Mesendoderm (in vitro differentiated cells): ENCODE data around the gene FAM89A.

Experiments used
- DNase-seq: peaks from one replicate; pipeline ENCODE4 v3.0.0; 2013
- H2AK5ac ChIP-seq: 2 replicates; pipeline ENCODE4 v1.6.1; 2013; ENCODE audit warnings: low read length, inconsistent platforms
- H2BK120ac ChIP-seq: 2 replicates; pipeline ENCODE4 v1.6.1; 2013; ENCODE audit warnings: low read depth, mild to moderate bottlenecking, low read length, moderate library complexity, mixed read lengths
- H2BK15ac ChIP-seq: replicated peaks from 2 replicates; pipeline ENCODE4 v1.6.1; 2013; ENCODE audit warnings: low read depth, mild to moderate bottlenecking, moderate library complexity
- H2BK5ac ChIP-seq: 2 replicates; pipeline ENCODE4 v1.6.1; 2013; ENCODE audit warnings: low read length, inconsistent platforms
- H3K18ac ChIP-seq: 2 replicates; pipeline ENCODE4 v1.6.1; 2013; ENCODE audit warnings: mild to moderate bottlenecking, low read length, mixed read lengths
- H3K23ac ChIP-seq: one replicate; pipeline ENCODE4 v1.6.1; 2013; ENCODE audit warnings: low read length
- H3K27ac ChIP-seq: 2 replicates; pipeline ENCODE4 v1.5.1; 2013; ENCODE audit warnings: low read depth, mild to moderate bottlenecking, inconsistent platforms, low read length, moderate library complexity
- H3K27me3 ChIP-seq: 2 replicates; pipeline ENCODE4 v1.6.1; 2013; ENCODE audit warnings: low read length, control low read depth, mild to moderate bottlenecking, inconsistent platforms; ENCODE audit not compliant: insufficient read depth, poor library complexity
- H3K36me3 ChIP-seq: 2 replicates; pipeline ENCODE4 v1.6.1; 2013; ENCODE audit warnings: low read length, inconsistent platforms; ENCODE audit not compliant: control insufficient read depth, insufficient read depth
- H3K4ac ChIP-seq: one replicate; pipeline ENCODE4 v1.6.1; 2013; ENCODE audit warnings: low read depth, mild to moderate bottlenecking, low read length, moderate library complexity
- H3K4me1 ChIP-seq: 2 replicates; pipeline ENCODE4 v1.6.1; 2013; ENCODE audit warnings: low read depth, low read length, inconsistent platforms; ENCODE audit not compliant: control insufficient read depth
- H3K4me2 ChIP-seq: 2 replicates; pipeline ENCODE4 v1.6.1; 2013; ENCODE audit warnings: low read length
- H3K4me3 ChIP-seq: 2 replicates; pipeline ENCODE4 v1.5.1; 2013; ENCODE audit warnings: mild to moderate bottlenecking, low read length
- H3K56ac ChIP-seq: one replicate; pipeline ENCODE4 v1.6.1; 2013; ENCODE audit warnings: low read length
- H3K79me1 ChIP-seq: 2 replicates; pipeline ENCODE4 v1.6.1; 2013; ENCODE audit warnings: low read length, inconsistent platforms
- H3K79me2 ChIP-seq: 2 replicates; pipeline ENCODE4 v1.6.1; 2013; ENCODE audit warnings: mild to moderate bottlenecking, low read length; ENCODE audit not compliant: control insufficient read depth, insufficient read depth
- H3K9ac ChIP-seq: 2 replicates; pipeline ENCODE4 v1.6.1; 2013; ENCODE audit warnings: low read length, inconsistent platforms
- H4K5ac ChIP-seq: one replicate; pipeline ENCODE4 v1.6.1; 2013; ENCODE audit warnings: low read length
- H4K8ac ChIP-seq: one replicate; pipeline ENCODE4 v1.6.1; 2013; ENCODE audit warnings: low read depth, mild to moderate bottlenecking, control low read depth, low read length, moderate library complexity
- WGBS: extraction: QIAGEN DNeasy Blood & Tissue Kit; methylation state at CpG from one replicate; pipeline ENCODE4 v1.1.7; 2013; ENCODE audit warnings: low lambda C conversion rate, missing lambda C conversion rate; ENCODE audit not compliant: insufficient coverage; ENCODE audit errors: extremely low coverage; 5-methylcytosine and 5-hydroxymethylcytosine counted together

Gene FAM89A

DNA sequence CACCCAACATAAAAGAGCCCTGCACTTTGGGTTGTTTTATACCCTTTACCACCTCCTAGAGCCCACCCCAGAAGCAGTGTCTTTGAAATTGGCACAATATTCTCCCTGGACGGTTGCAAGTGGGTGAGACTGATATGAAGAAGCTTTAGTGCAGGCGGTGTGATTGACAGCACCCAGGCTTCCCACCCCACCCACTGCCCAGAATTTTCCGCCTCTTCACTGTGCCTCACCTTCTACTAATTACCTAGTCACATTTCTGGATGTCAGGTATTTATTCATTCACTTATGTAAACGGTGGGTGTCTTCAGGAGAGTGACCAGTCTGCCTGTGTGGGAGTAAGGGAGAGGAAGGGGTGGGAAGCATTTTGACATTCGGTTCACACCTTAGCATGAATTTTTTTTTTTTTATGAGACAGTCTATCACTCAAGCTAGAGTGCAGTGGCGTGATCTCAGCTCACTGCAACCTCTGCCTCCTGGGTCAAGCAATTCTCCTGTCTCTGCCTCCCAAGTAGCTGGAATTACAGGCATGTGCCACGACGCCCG, 1.7 kb upstream of the FAM89A start:
- Histone ChIP-seq H2BK120ac (no peak overlapping the region), H3K27me3 (peaks cover 5% of the 10 kb centered on the region), H4K8ac (no peak overlapping the region), H3K9ac (no peak overlapping the region), H3K4me2 (no peak overlapping the region), H3K4me1 (peaks cover 4% of the 10 kb centered on the region), H2AK5ac (no peak overlapping the region), H3K18ac (no peak overlapping the region), H3K79me1 (no peaks in the 10 kb centered on the region), H3K36me3 (no peaks in the 10 kb centered on the region), H3K23ac (no peak overlapping the region), H3K56ac (no peak overlapping the region), H3K4ac (no peak overlapping the region), H2BK15ac (no peak overlapping the region), H3K4me3 (no peak overlapping the region), H3K27ac (no peak overlapping the region), H2BK5ac (no peak overlapping the region), H3K79me2 (peaks cover 3% of the 10 kb centered on the region), H4K5ac (no peak overlapping the region)
- DNase-seq: no peak
- no CpG with 5 or more reads among the region's 9 CpGs for WGBS

DNA sequence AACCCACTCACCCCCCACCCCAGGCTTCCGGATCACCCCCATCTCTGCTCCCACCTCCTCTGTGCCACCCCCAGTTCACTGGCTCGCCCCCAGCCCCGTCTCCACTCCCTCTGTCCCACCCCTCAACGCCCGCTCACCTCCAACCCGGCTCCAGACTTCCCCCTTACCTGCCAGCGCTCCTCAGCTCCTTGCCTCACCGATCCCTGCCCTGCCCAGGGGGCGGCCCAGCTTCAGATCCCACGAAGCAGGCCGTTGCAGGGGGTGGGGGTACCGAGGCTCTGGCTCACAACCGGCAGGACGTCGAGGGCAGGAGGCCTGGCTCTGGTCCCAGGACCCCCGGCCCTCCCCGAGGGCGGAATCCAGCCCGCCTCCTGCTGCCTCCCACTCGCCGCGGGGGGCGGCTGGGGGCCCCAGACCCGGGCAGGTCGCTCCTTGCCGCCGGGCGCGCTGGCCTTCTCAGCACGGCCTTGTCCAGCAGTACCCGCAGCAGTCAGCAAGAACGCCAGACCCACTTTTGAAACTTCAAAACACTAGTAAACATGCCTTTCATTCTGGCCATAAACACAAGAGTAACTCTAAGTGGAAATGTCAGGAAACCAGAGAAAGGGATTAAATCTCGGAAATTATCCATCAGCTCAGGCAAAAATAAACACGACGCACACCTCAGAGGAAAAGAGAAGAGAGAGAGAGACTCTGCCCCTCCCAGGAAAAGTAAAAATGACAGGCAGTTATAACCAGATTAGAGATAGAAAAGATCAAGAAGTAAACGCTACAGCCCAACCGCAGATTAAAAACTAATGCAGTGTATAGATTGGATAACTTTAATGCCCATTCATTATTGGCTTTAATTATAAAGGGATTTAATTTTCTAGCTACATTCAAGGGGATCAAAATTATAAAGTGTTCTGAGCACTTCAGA, 1.0 kb upstream of the FAM89A start:
- Histone ChIP-seq H2AK5ac (no peak overlapping the region), H3K23ac (no peak overlapping the region), H3K18ac (peak overlapping the region; percentile 62), H3K9ac (peak overlapping the region; percentile 77), H3K79me1 (peaks cover 2% of the 10 kb centered on the region), H4K5ac (no peak overlapping the region), H3K36me3 (no peaks in the 10 kb centered on the region), H3K27me3 (peaks cover 3% of the 10 kb centered on the region), H4K8ac (no peak overlapping the region), H3K4me1 (peaks cover 6% of the 10 kb centered on the region), H2BK5ac (no peak overlapping the region), H2BK120ac (no peak overlapping the region), H3K27ac (no peak overlapping the region), H3K79me2 (peaks cover 6% of the 10 kb centered on the region), H3K4me3 (no peak overlapping the region), H3K4me2 (peak overlapping the region; percentile 75), H3K56ac (peak overlapping the region; percentile 90), H3K4ac (no peak overlapping the region), H2BK15ac (no peak overlapping the region)
- no CpG with 5 or more reads among the region's 37 CpGs for WGBS
- peak; percentile 21 for DNase-seq

DNA sequence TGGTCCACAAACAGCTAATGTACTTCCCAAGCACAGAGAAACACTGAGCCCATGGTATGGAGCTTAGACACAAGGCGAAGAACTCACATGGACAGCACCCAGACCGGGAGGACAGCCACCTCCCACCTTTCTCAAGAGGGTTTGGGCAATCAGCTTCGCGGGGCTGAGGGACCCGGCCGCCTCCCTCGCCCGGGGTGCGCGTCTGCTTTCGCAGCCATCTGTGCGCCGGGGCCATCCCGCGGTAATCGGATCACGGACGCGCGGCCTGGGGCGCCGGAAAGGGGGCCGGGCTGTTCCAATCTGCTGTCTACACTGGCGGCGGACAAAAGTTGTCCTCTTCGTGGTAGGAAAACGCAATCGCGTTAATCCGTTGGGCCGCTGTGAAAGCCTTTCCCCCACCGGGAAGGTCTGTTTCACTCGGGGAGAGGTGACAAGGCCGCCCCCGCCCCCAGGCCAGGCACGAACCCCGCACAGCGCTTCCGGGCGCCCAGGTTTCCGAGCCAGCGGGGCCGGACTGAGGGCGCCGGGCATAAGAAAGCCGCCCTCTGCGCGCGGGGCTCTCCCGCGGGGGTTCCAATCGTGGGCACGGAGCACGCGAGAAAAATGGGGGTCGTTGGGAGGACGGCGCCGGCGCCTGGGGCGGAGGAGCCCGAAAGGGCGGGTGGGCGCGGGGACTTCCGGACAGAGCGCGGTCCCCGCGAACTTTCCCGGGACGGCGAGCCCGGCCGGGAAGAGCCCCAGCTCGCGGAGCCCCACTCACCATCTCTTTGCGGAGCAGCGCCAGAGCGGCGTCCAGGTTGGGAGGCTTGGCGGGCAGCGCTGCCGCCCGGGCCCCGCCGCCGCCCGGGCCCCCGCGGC, 664 bp downstream of the FAM89A start:
- H2BK15ac ChIP-seq: no peak overlapping the region
- H3K79me1 ChIP-seq: peaks cover 4% of the 10 kb centered on the region
- H3K4me2 ChIP-seq: peak overlapping the region; percentile 14
- H2AK5ac ChIP-seq: no peak overlapping the region
- no peak overlapping the region for H3K23ac ChIP-seq
- peak overlapping the region; percentile 2 for H3K27ac ChIP-seq
- H3K9ac ChIP-seq: peak overlapping the region; percentile 54
- H3K36me3 ChIP-seq: no peaks in the 10 kb centered on the region
- peak overlapping the region; percentile 73 for H3K4ac ChIP-seq
- peak; percentile 68 for DNase-seq
- peak overlapping the region; percentile 16 for H2BK120ac ChIP-seq
- H3K18ac ChIP-seq: peak overlapping the region; percentile 97
- peaks cover 6% of the 10 kb centered on the region for H3K79me2 ChIP-seq
- H2BK5ac ChIP-seq: no peak overlapping the region
- no peak overlapping the region for H4K8ac ChIP-seq
- peak overlapping the region; percentile 76 for H3K56ac ChIP-seq
- no CpG with 5 or more reads among the region's 91 CpGs for WGBS
- no peak overlapping the region for H4K5ac ChIP-seq
- no peaks in the 10 kb centered on the region for H3K27me3 ChIP-seq
- peaks cover 10% of the 10 kb centered on the region for H3K4me1 ChIP-seq
- H3K4me3 ChIP-seq: peak overlapping the region; percentile 51

DNA sequence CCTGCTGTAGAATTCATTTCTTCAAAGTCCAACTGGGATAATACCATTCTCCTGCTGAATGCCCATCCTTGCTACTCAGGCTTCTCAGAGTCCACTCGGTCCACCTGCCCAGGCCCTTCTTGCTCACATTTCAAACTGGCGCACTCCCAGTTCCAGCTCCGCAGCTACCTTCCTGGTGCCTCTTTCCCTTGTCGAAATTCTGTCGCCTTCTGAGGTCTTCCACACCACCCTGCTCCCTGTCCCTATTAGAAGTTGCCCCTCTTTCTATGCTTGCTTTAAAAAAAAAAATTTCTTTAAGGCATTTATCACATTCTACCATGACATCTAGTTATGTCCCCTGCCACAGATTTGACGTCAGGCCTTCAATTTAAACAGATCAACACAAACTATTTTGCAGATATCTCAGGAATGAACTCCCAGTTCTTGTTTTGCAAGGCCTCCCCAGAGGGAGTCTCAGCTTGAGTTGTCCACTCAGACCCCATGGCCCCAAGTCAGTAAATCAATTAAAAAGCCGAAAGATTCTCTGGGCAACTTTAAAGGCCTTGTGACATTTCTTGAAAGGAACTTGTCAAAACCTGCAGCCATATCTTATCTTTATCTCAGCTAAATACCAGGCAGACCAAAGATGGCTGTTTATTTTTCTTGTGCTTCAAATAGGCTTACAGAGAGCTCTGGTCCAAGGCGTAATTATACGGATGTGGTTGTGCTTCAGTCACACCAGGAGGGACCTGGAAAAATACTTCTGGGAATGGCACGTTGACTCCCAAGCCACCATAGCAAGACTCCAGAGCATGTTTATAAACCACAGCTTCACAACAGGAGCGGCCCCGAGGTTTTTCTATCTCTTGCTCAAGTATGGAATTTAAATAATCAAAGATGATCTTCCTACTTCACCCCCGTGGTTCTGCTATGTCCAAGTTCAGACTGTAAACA, 2.2 kb downstream of the FAM89A start:
- peak overlapping the region; percentile 18 for H3K27ac ChIP-seq
- H2AK5ac ChIP-seq: no peak overlapping the region
- no peak overlapping the region for H2BK15ac ChIP-seq
- H3K4me1 ChIP-seq: peaks cover 10% of the 10 kb centered on the region
- H3K4me3 ChIP-seq: no peak overlapping the region
- H4K8ac ChIP-seq: no peak overlapping the region
- H4K5ac ChIP-seq: no peak overlapping the region
- H3K4me2 ChIP-seq: peak overlapping the region; percentile 5
- H3K23ac ChIP-seq: no peak overlapping the region
- H3K79me1 ChIP-seq: peaks cover 7% of the 10 kb centered on the region
- DNase-seq: peak; percentile 93
- no peak overlapping the region for H2BK5ac ChIP-seq
- no peaks in the 10 kb centered on the region for H3K27me3 ChIP-seq
- peaks cover 6% of the 10 kb centered on the region for H3K79me2 ChIP-seq
- peak overlapping the region; percentile 5 for H3K18ac ChIP-seq
- H3K9ac ChIP-seq: no peak overlapping the region
- H3K4ac ChIP-seq: peak overlapping the region; percentile 41
- WGBS: no CpG with 5 or more reads among the region's 13 CpGs
- H2BK120ac ChIP-seq: no peak overlapping the region
- no peak overlapping the region for H3K56ac ChIP-seq
- H3K36me3 ChIP-seq: no peaks in the 10 kb centered on the region

DNA sequence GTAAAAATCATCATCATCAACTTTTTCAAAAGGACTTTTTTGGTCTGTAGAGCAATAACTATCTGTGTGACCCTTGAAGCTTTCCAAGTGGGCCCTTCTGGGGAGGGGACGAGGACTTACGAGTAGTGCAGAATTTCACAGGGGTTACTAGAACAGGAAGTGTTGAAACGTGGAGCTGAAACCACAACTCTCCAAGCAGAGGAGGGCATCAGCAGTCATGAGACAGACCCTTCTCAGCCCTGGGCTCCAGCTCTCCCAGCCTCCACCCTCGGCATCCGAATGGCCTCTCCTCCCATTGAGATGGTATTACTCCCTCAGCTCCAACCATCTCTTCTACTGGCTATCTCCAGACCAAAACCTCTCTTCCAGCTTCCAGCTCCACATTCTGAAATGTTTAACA, 3.6 kb downstream of the FAM89A start:
- Histone ChIP-seq H3K79me1 (peaks cover 9% of the 10 kb centered on the region), H3K79me2 (peaks cover 6% of the 10 kb centered on the region), H3K27ac (no peak overlapping the region), H3K56ac (no peak overlapping the region), H2BK5ac (no peak overlapping the region), H3K36me3 (no peaks in the 10 kb centered on the region), H4K5ac (no peak overlapping the region), H2AK5ac (no peak overlapping the region), H3K23ac (no peak overlapping the region), H3K4me2 (no peak overlapping the region), H3K18ac (peak overlapping the region; percentile 3), H3K4ac (no peak overlapping the region), H2BK120ac (no peak overlapping the region), H2BK15ac (no peak overlapping the region), H3K27me3 (no peaks in the 10 kb centered on the region), H3K9ac (no peak overlapping the region), H3K4me3 (no peak overlapping the region), H3K4me1 (peaks cover 10% of the 10 kb centered on the region), H4K8ac (no peak overlapping the region)
- WGBS: no CpG with 5 or more reads among the region's 5 CpGs
- no peak for DNase-seq
